Brain microvascular endothelial cell (primary cell): ENCODE measurements around the gene ADAMTS2.
A peak's percentile ranks its signal among the peaks of the same experiment; 100 is the strongest.

Source experiments
- DNase-seq: peaks from one replicate; pipeline ENCODE4 v3.0.0-alpha.2; 2020
- H3K27ac ChIP-seq: fragments of 250-450 bp; sonication (Bioruptor Pico); 2 replicates; pipeline ENCODE4 v1.5.1; 2020; ENCODE audit warnings: mild to moderate bottlenecking, moderate library complexity
- H3K27me3 ChIP-seq: fragments of 250-450 bp; sonication (Bioruptor Pico); replicated peaks from 2 replicates; pipeline ENCODE4 v1.5.1; 2020; ENCODE audit warnings: mild to moderate bottlenecking
- H3K36me3 ChIP-seq: fragments of 250-450 bp; sonication (Bioruptor Pico); replicated peaks from 2 replicates; pipeline ENCODE4 v1.5.1; 2020; ENCODE audit warnings: mild to moderate bottlenecking
- H3K4me3 ChIP-seq: 2 replicates; pipeline ENCODE4 v1.5.1; 2011; ENCODE audit warnings: low read depth, mild to moderate bottlenecking, control low read depth, low read length, moderate library complexity
- CTCF ChIP-seq: IDR thresholded peaks from 2 replicates; pipeline ENCODE4 v1.5.1; 2011; ENCODE audit warnings: low read depth, mild to moderate bottlenecking, moderate library complexity, low read length, control low read depth, inconsistent platforms; ENCODE audit errors: missing control alignments
- in situ Hi-C: cut with HindIII; loops from 2 replicates; pipeline ENCODE4 v1.10.0; 2017; ENCODE audit warnings: low sequenced_read_pairs, low pct_ligation_motif_present

Gene ADAMTS2

GRCh38 chr5:179345433-179346321, at the start of gene ADAMTS2:
Gene ADAMTS2 (minus strand): TSS chr5:179345461. CDS start chr5:179345328, 133 bp downstream.
- peak; percentile 40 for DNase-seq
- peak within 1 kb of the TSS; percentile 63 for H3K4me3 ChIP-seq
- no peaks in the 10 kb centered on the region for H3K36me3 ChIP-seq
- in situ Hi-C loops, result no loop called here
- no peak for TF ChIP-seq CTCF
- H3K27me3 ChIP-seq, result no peaks in the 10 kb centered on the region
- peak within 1 kb of the TSS; percentile 48 for H3K27ac ChIP-seq

GRCh38 chr5:179393078-179393477, 47.8 kb upstream of the ADAMTS2 start:
- no peaks in the 10 kb centered on the region for H3K27me3 ChIP-seq
- peak overlapping the region; percentile 78 for H3K27ac ChIP-seq
- no peak for TF ChIP-seq CTCF
- H3K4me3 ChIP-seq, result no peak overlapping the region
- in situ Hi-C loops, result no loop called here
- peak; percentile 96 for DNase-seq
- no peaks in the 10 kb centered on the region for H3K36me3 ChIP-seq

- Histone ChIP-seq H3K27ac (no peak overlapping the region), H3K27me3 (no peaks in the 10 kb centered on the region), H3K4me3 (no peak overlapping the region), H3K36me3 (no peaks in the 10 kb centered on the region)
- no peak for TF ChIP-seq CTCF
- in situ Hi-C loops, result no loop called here
- DNase-seq, result no peak
Observed at GRCh38 chr5:179387151-179388110, 42.2 kb upstream of the ADAMTS2 start.

- Histone ChIP-seq H3K27me3 (no peaks in the 10 kb centered on the region), H3K36me3 (no peaks in the 10 kb centered on the region), H3K27ac (no peak overlapping the region), H3K4me3 (no peak overlapping the region)
- in situ Hi-C loops, result no loop called here
- peak; percentile 18 for DNase-seq
- no peak for TF ChIP-seq CTCF
Observed at GRCh38 chr5:179385914-179386313, 40.7 kb upstream of the ADAMTS2 start.

- no peak for DNase-seq
- in situ Hi-C loops, result no loop called here
- Histone ChIP-seq H3K4me3 (no peak overlapping the region), H3K36me3 (no peaks in the 10 kb centered on the region), H3K27me3 (no peaks in the 10 kb centered on the region), H3K27ac (no peak overlapping the region)
- TF ChIP-seq CTCF, result no peak
Observed at GRCh38 chr5:179382486-179382885, 37.2 kb upstream of the ADAMTS2 start.
